H1 (cell line): Measurements from ENCODE around the gene PDZD2. TPM values are rescaled to one million over a fixed set of nuclear protein-coding genes. Genes with fewer than 3 reads are reported as not detected.
A peak's percentile ranks its signal among the peaks of the same experiment; 100 is the strongest.

ENCODE experiments used
- CTCF ChIA-PET: fragments of 300-600 bp; sonication (Branson Sonifier 250); formaldehyde crosslinking; loops from one replicate; lab custom pipeline; 2021; ENCODE audit not compliant: partially characterized antibody; lab: Charles Lee
- POLR2A ChIA-PET: fragments of 300-600 bp; sonication (Branson Sonifier 250); formaldehyde crosslinking; loops from one replicate; lab custom pipeline; 2021; ENCODE audit warnings: inconsistent platforms; ENCODE audit not compliant: partially characterized antibody; lab: Charles Lee
- DNase-seq, 2 experiments: peaks; one replicate each; pipeline versions ENCODE4 v3.0.0 to v3.0.0-alpha.2; 2010 to 2022; ENCODE audit warnings: low spot score in 2 of 2, low read depth in 1 of 2, mixed read lengths in 1 of 2
- FAIRE-seq: peaks from 2 replicates; lab custom pipeline; 2011; peaks lifted over from hg19 to GRCh38; lab: Jason Lieb, UNC
- H2AFZ ChIP-seq: 2 replicates; pipeline ENCODE4 v1.8.1; 2012; ENCODE audit warnings: low read length, inconsistent platforms
- H2AK5ac ChIP-seq: 2 replicates; pipeline ENCODE4 v1.6.1; 2013; ENCODE audit warnings: low read depth, low read length
- H2BK120ac ChIP-seq: replicated peaks from 2 replicates; pipeline ENCODE3; 2013; ENCODE audit warnings: low read depth, low read length, inconsistent platforms
- H2BK12ac ChIP-seq: 2 replicates; pipeline ENCODE4 v1.6.1; 2013; ENCODE audit warnings: low read depth, low read length
- H2BK15ac ChIP-seq: 2 replicates; pipeline ENCODE4 v1.6.1; 2013; ENCODE audit warnings: low read length
- H2BK20ac ChIP-seq: 2 replicates; pipeline ENCODE4 v1.6.1; 2013; ENCODE audit warnings: low read length
- H2BK5ac ChIP-seq: 2 replicates; pipeline ENCODE4 v1.6.1; 2013; ENCODE audit warnings: low read depth, low read length
- H3K14ac ChIP-seq: 2 replicates; pipeline ENCODE4 v1.6.1; 2013; ENCODE audit warnings: inconsistent platforms; ENCODE audit not compliant: insufficient read length
- H3K18ac ChIP-seq: 2 replicates; pipeline ENCODE4 v1.6.1; 2013; ENCODE audit warnings: low read length; ENCODE audit errors: extremely low read depth
- H3K23ac ChIP-seq: 2 replicates; pipeline ENCODE4 v1.6.1; 2013; ENCODE audit warnings: inconsistent platforms; ENCODE audit not compliant: insufficient read length
- H3K23me2 ChIP-seq: 2 replicates; pipeline ENCODE4 v1.6.1; 2013; ENCODE audit warnings: low read depth, low read length
- H3K27ac ChIP-seq: 2 replicates; pipeline ENCODE4 v1.6.1; 2011; ENCODE audit warnings: low read depth, low read length, inconsistent platforms
- H3K27me3 ChIP-seq, 4 experiments: replicated peaks in 1 of 4; 1 replicate in 1 of 4; 2 replicates in 3 of 4; pipeline versions ENCODE4 v1.6.1 to v1.8.1; 2011 to 2013; ENCODE audit warnings: low read length in 3 of 4, mild to moderate bottlenecking in 3 of 4, inconsistent platforms in 2 of 4, mixed read lengths in 2 of 4, moderate library complexity in 1 of 4; ENCODE audit not compliant: control insufficient read depth in 3 of 4, insufficient read depth in 3 of 4; ENCODE audit errors: extremely low read depth in 1 of 4
- H3K36me3 ChIP-seq, 4 experiments: 2 replicates each; pipeline versions ENCODE4 v1.6.1 to v1.8.1; 2011 to 2013; ENCODE audit warnings: mild to moderate bottlenecking in 4 of 4, low read length in 3 of 4, moderate library complexity in 2 of 4, control low read depth in 1 of 4, inconsistent platforms in 1 of 4; ENCODE audit not compliant: insufficient read depth in 4 of 4, control insufficient read depth in 2 of 4
- H3K4ac ChIP-seq: replicated peaks from 2 replicates; pipeline ENCODE3; 2013; ENCODE audit warnings: low read length, low read depth, mixed read lengths, inconsistent platforms; ENCODE audit not compliant: insufficient read length
- H3K4me1 ChIP-seq, 4 experiments: replicated peaks in 1 of 4; 1 replicate in 1 of 4; 2 replicates in 3 of 4; pipeline versions ENCODE4 v1.6.1 to v1.8.1; 2011 to 2013; ENCODE audit warnings: low read length in 3 of 4, inconsistent platforms in 2 of 4, mixed read lengths in 1 of 4; ENCODE audit not compliant: insufficient read depth in 4 of 4, control insufficient read depth in 3 of 4
- H3K4me2 ChIP-seq, 2 experiments: 2 replicates each; pipeline versions ENCODE4 v1.6.1 to v1.8.1; 2011 to 2013; ENCODE audit warnings: low read depth in 2 of 2, low read length in 2 of 2, control low read depth in 1 of 2, inconsistent platforms in 1 of 2, mild to moderate bottlenecking in 1 of 2; ENCODE audit not compliant: insufficient read depth in 1 of 2
- H3K4me3 ChIP-seq, 4 experiments: fragments of 200-600, 300-600 bp in 1 of 4; sonication (generic), shearing (Covaris generic), sonication (Bioruptor Twin) in 1 of 4; 2 replicates each; pipeline versions ENCODE4 v1.5.1 to v1.8.1; 2011 to 2016; ENCODE audit warnings: low read length in 4 of 4, low read depth in 3 of 4, control low read depth in 2 of 4, inconsistent platforms in 2 of 4, mild to moderate bottlenecking in 2 of 4, mixed read lengths in 1 of 4, moderate library complexity in 1 of 4; ENCODE audit not compliant: insufficient read depth in 2 of 4; ENCODE audit errors: extremely low read depth in 1 of 4
- H3K56ac ChIP-seq: replicated peaks from 2 replicates; pipeline ENCODE3; 2013; ENCODE audit warnings: low read depth, mild to moderate bottlenecking, mixed read lengths, low read length, inconsistent platforms; ENCODE audit not compliant: insufficient read length
- H3K79me1 ChIP-seq: 2 replicates; pipeline ENCODE4 v1.6.1; 2013; ENCODE audit warnings: low read depth, low read length, control low read depth
- H3K79me2 ChIP-seq, 2 experiments: 2 replicates each; pipeline versions ENCODE4 v1.6.1 to v1.8.1; 2012 to 2013; ENCODE audit warnings: low read length in 2 of 2, mild to moderate bottlenecking in 2 of 2, inconsistent platforms in 1 of 2; ENCODE audit not compliant: insufficient read depth in 2 of 2, control insufficient read depth in 1 of 2
- H3K9ac ChIP-seq, 4 experiments: replicated peaks in 1 of 4; 1 replicate in 1 of 4; 2 replicates in 3 of 4; pipeline versions ENCODE4 v1.6.1 to v1.8.1; 2011 to 2013; ENCODE audit warnings: low read depth in 3 of 4, low read length in 3 of 4, control low read depth in 2 of 4, mild to moderate bottlenecking in 2 of 4, moderate library complexity in 2 of 4, inconsistent platforms in 1 of 4; ENCODE audit errors: extremely low read depth in 1 of 4
- H3K9me3 ChIP-seq, 2 experiments: 2 replicates each; pipeline versions ENCODE4 v1.6.1 to v1.8.1; 2012 to 2013; ENCODE audit warnings: mild to moderate bottlenecking in 2 of 2, moderate library complexity in 2 of 2, control low read depth in 1 of 2, inconsistent platforms in 1 of 2, low read depth in 1 of 2, low read length in 1 of 2, mixed read lengths in 1 of 2; ENCODE audit not compliant: insufficient read depth in 2 of 2
- H4K20me1 ChIP-seq, 2 experiments: replicated peaks in 1 of 2; 2 replicates each; pipeline versions ENCODE3 to v1.8.1; 2011 to 2013; ENCODE audit warnings: inconsistent platforms in 2 of 2, low read length in 2 of 2, mild to moderate bottlenecking in 1 of 2; ENCODE audit not compliant: insufficient read depth in 2 of 2, control insufficient read depth in 1 of 2
- H4K5ac ChIP-seq: 2 replicates; pipeline ENCODE4 v1.6.1; 2013; ENCODE audit warnings: low read length, low read depth, mixed read lengths, inconsistent platforms; ENCODE audit not compliant: insufficient read length
- H4K8ac ChIP-seq: 2 replicates; pipeline ENCODE4 v1.8.0; 2013; ENCODE audit warnings: mild to moderate bottlenecking, moderate library complexity, low read length, inconsistent platforms; ENCODE audit not compliant: insufficient read depth; ENCODE audit errors: extremely low read depth
- H4K91ac ChIP-seq: replicated peaks from 2 replicates; pipeline ENCODE3; 2013; ENCODE audit warnings: low read length, mixed read lengths, inconsistent platforms; ENCODE audit not compliant: insufficient read length
- CEBPB ChIP-seq: IDR thresholded peaks from 2 replicates; pipeline ENCODE4 v1.6.1; 2012; ENCODE audit warnings: low read depth, low read length
- CHD2 ChIP-seq: IDR thresholded peaks from 2 replicates; pipeline ENCODE4 v1.6.1; 2012; ENCODE audit warnings: low read length, improper control_type of control experiment
- EGR1 ChIP-seq: IDR thresholded peaks from 2 replicates; pipeline ENCODE4 v1.6.1; 2011; ENCODE audit warnings: low read depth, low read length, borderline replicate concordance
- EZH2 ChIP-seq: fragments of 200-600 bp; sonication (generic); IDR thresholded peaks from 2 replicates; pipeline ENCODE4 v1.7.1; 2012; ENCODE audit warnings: low read depth, mild to moderate bottlenecking, moderate library complexity, low read length, inconsistent platforms; ENCODE audit not compliant: severe bottlenecking
- GTF2F1 ChIP-seq: IDR thresholded peaks from 2 replicates; pipeline ENCODE4 v1.6.1; 2012; ENCODE audit warnings: low read depth, low read length, improper control_type of control experiment, borderline replicate concordance
- MAFK ChIP-seq: IDR thresholded peaks from 2 replicates; pipeline ENCODE4 v1.6.1; 2012; ENCODE audit warnings: low read depth, mild to moderate bottlenecking, improper control_type of control experiment, low read length
- PHF8 ChIP-seq: fragments of 200-600 bp; sonication (generic); conservative IDR thresholded peaks from 2 replicates; pipeline ENCODE4 v1.7.1; 2012; ENCODE audit warnings: low read depth, mild to moderate bottlenecking, inconsistent platforms, low read length, moderate library complexity
- RNF2 ChIP-seq: fragments of 200-900, 300-1000 bp; sonication (generic); IDR thresholded peaks from 2 replicates; pipeline ENCODE4 v1.7.1; 2016; ENCODE audit warnings: borderline replicate concordance, low read depth, mild to moderate bottlenecking, antibody characterized with exemption, low read length; ENCODE audit not compliant: poor library complexity, severe bottlenecking; ENCODE audit errors: missing control alignments
- SIRT6 ChIP-seq: IDR thresholded peaks from one replicate; pipeline ENCODE4 v1.7.1; 2012; ENCODE audit warnings: low read length, inconsistent platforms
- SRF ChIP-seq: IDR thresholded peaks from 2 replicates; pipeline ENCODE4 v1.6.1; 2011; ENCODE audit warnings: mild to moderate bottlenecking, low read depth, low read length, moderate library complexity
- TAF1 ChIP-seq: IDR thresholded peaks from 2 replicates; pipeline ENCODE4 v1.6.1; 2011; ENCODE audit warnings: mild to moderate bottlenecking, low read depth, low read length
- WGBS, 2 experiments: shearing (Covaris generic) in 1 of 2; methylation state at CpG; one replicate each; pipeline versions ENCODE4 v1.1.6 to v1.1.7; 2013 to 2015; ENCODE audit warnings: low lambda C conversion rate in 2 of 2, mixed read lengths in 2 of 2, inconsistent platforms in 1 of 2, low coverage in 1 of 2, missing lambda C conversion rate in 1 of 2; ENCODE audit not compliant: insufficient replicate concordance in 2 of 2, insufficient coverage in 1 of 2, insufficient read length in 1 of 2; ENCODE audit errors: extremely low coverage in 1 of 2, missing lambda C conversion rate in 1 of 2; 5-methylcytosine and 5-hydroxymethylcytosine counted together
- polyA plus RNA-seq, 7 experiments: library from polyadenylated mRNA; depleted of rRNA in 3 of 7; stranded (reverse) in 5 of 7; unstranded in 2 of 7; fragments of >200 nt in 5 of 7; fragments of 200-250 nt in 2 of 7; gene quantifications; 1 replicate in 5 of 7; 2 replicates in 1 of 7; 4 replicates in 1 of 7; pipeline versions ENCODE4 v1.2.1 to v1.2.3, GENCODE V29; 2011 to 2013; ENCODE audit warnings: missing spikeins in 2 of 7, mixed read lengths in 2 of 7
- total RNA-seq: library from RNA; stranded (reverse); fragmentation: NEBNext Ultra II Directional; extraction: Animal tissue kit (Norgen Biotek cat#: 25700); gene quantifications from 2 replicates; pipeline ENCODE4 v1.2.1, GENCODE V29; 2021
- TF ChIP-seq, protein P1 (sequence below): IDR thresholded peaks from 2 replicates; pipeline ENCODE4 v1.6.1; 2011; ENCODE audit warnings: low read depth, mild to moderate bottlenecking, low read length; ENCODE audit not compliant: insufficient read depth

Gene PDZD2
- total and polyA plus RNA-seq, 2 of the 8 experiments (the other 6 are each of a cell fraction or from before 2014, with no cell fraction given), result 1.2 to 6.8 TPM

DNA sequence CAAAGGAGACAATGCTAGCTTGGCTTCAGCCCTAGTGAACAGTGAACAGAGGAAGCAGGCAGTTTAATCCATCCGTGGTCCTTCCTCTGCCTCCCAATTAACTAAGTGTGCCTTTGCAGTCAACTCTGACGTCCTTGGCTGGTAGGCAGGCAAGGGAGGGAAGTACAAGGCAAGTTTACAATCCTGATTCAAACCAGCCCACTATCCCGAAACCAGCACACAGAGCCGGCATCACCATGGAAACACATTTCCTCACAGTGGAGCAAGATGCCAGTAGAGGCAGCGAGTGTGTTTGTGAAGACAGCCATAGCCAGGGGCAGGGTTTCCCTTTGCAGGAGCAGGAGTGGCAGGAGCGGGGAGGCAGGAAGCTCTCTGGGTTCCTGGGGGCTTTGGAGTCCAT lies 461.3 kb downstream of the PDZD2 start:
- Histone ChIP-seq H3K56ac (no peak overlapping the region), H3K79me1 (no peaks in the 10 kb centered on the region; the same call in 1 of the 2 replicates), H4K20me1 (peaks cover 2 to 4% of the 10 kb centered on the region in 2 experiments), H2BK5ac (no peak overlapping the region), H3K9me3 (no peaks in the 10 kb centered on the region), H3K18ac (no peak overlapping the region), H4K91ac (no peak overlapping the region), H2BK12ac (no peak overlapping the region), H3K36me3 (peaks cover 3 to 37% (median 18%) of the 10 kb centered on the region in 4 experiments), H3K9ac (no peak overlapping the region), H4K5ac (no peak overlapping the region), H2BK15ac (no peak overlapping the region), H3K4me1 (no peaks in the 10 kb centered on the region), H2AFZ (no peak overlapping the region), H2BK120ac (no peak overlapping the region), H3K4me3 (no peak overlapping the region), H3K4ac (no peak overlapping the region), H3K27ac (no peak overlapping the region), H2AK5ac (no peak overlapping the region), H4K8ac (no peak overlapping the region), H2BK20ac (no peak overlapping the region), H3K4me2 (no peak overlapping the region), H3K23me2 (no peaks in the 10 kb centered on the region), H3K27me3 (no peaks in the 10 kb centered on the region; a peak in 1 of 7 replicates), H3K79me2 (no peaks in the 10 kb centered on the region), H3K14ac (no peak overlapping the region), H3K23ac (no peak overlapping the region)
- peak in 1 of 2 experiments; percentile 36 for DNase-seq
- WGBS, 2 experiments, result 90% methylated on average over 6 of the region's 6 CpGs; no CpG with 5 or more reads in 1 of the 2 experiments
- FAIRE-seq, result no peak
- ChIA-PET CTCF (interaction anchor here (1.0 to 1.9 kb wide), 6 partner anchors 9 to 276 kb away, joined by 3 to 5 read pairs (median 3); no protein-coding TSS in a partner anchor), POLR2A (no interaction called here)
- no peak for TF ChIP-seq TAF1
- TF ChIP-seq SIRT6, result no peak
- TF ChIP-seq PHF8, result no peak
- TF ChIP-seq, protein P1, sequence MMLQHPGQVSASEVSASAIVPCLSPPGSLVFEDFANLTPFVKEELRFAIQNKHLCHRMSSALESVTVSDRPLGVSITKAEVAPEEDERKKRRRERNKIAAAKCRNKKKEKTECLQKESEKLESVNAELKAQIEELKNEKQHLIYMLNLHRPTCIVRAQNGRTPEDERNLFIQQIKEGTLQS, result no peak
- TF ChIP-seq CHD2, result no peak
- no peak for TF ChIP-seq CEBPB
- TF ChIP-seq RNF2, result no peak
- no peak for TF ChIP-seq EZH2
- TF ChIP-seq EGR1, result no peak
- no peak for TF ChIP-seq MAFK
- no peak for TF ChIP-seq GTF2F1
- no peak for TF ChIP-seq SRF
